Neural progenitor cell (in vitro differentiated cells): ENCODE results near the gene IL26. TPM values are rescaled to one million over a fixed set of nuclear protein-coding genes. Genes with fewer than 3 reads are reported as not detected.

Source experiments
- DNase-seq: peaks from one replicate; pipeline ENCODE4 v3.0.0-alpha.2; 2016; ENCODE audit warnings: low spot score
- H2AFZ ChIP-seq: fragments of 200-600 bp; sonication (generic); replicated peaks from 2 replicates; pipeline ENCODE4 v1.6.1; 2016; ENCODE audit warnings: antibody characterized with exemption
- H3F3A ChIP-seq: fragments of 200-600 bp; sonication (generic); 2 replicates; pipeline ENCODE4 v1.6.1; 2016; ENCODE audit warnings: antibody characterized with exemption, low read depth
- H3K27ac ChIP-seq: fragments of 200-600 bp; sonication (generic); 2 replicates; pipeline ENCODE4 v1.5.1; 2016; ENCODE audit warnings: mild to moderate bottlenecking
- H3K27me3 ChIP-seq: fragments of 200-600 bp; sonication (generic); 2 replicates; pipeline ENCODE4 v1.6.1; 2016; ENCODE audit warnings: mild to moderate bottlenecking, moderate library complexity
- H3K36me3 ChIP-seq: fragments of 200-600 bp; sonication (generic); 2 replicates; pipeline ENCODE4 v1.5.1; 2016
- H3K4me1 ChIP-seq: fragments of 200-600 bp; sonication (generic); 2 replicates; pipeline ENCODE4 v1.6.1; 2016; ENCODE audit warnings: mixed run types
- H3K4me2 ChIP-seq: fragments of 200-600 bp; sonication (generic); 2 replicates; pipeline ENCODE4 v1.6.1; 2016
- H3K4me3 ChIP-seq: fragments of 200-600 bp; sonication (generic); 2 replicates; pipeline ENCODE4 v1.5.1; 2016
- H3K79me2 ChIP-seq: fragments of 200-600 bp; sonication (generic); 2 replicates; pipeline ENCODE4 v1.6.1; 2016; ENCODE audit warnings: low read depth
- H3K9ac ChIP-seq: fragments of 200-600 bp; sonication (generic); 2 replicates; pipeline ENCODE4 v1.6.1; 2016
- H3K9me3 ChIP-seq: fragments of 200-600 bp; sonication (generic); 2 replicates; pipeline ENCODE4 v1.5.1; 2016; ENCODE audit warnings: low read depth
- H4K20me1 ChIP-seq: fragments of 200-600 bp; sonication (generic); 2 replicates; pipeline ENCODE4 v1.6.1; 2016; ENCODE audit warnings: low read depth
- H3K27ac Mint-ChIP-seq: 3 replicates; pipeline ENCODE4 v1.8.0; 2021; ENCODE audit warnings: mixed read lengths
- H3K27me3 Mint-ChIP-seq: 2 replicates; pipeline ENCODE4 v1.8.0; 2022; ENCODE audit warnings: low read depth, mild to moderate bottlenecking, inconsistent platforms, moderate library complexity, mixed read lengths; ENCODE audit not compliant: insufficient read depth
- H3K36me3 Mint-ChIP-seq: 3 replicates; pipeline ENCODE4 v1.8.0; 2021; ENCODE audit warnings: mixed read lengths
- H3K4me1 Mint-ChIP-seq: 3 replicates; pipeline ENCODE4 v1.8.0; 2021; ENCODE audit warnings: mixed read lengths
- H3K4me3 Mint-ChIP-seq: 3 replicates; pipeline ENCODE4 v1.8.0; 2021; ENCODE audit warnings: mild to moderate bottlenecking, moderate library complexity, mixed read lengths
- H3K9me3 Mint-ChIP-seq: 3 replicates; pipeline ENCODE4 v1.8.0; 2020; ENCODE audit warnings: mixed read lengths
- CTCF ChIP-seq: fragments of 200-600 bp; sonication (generic); IDR thresholded peaks from 2 replicates; pipeline ENCODE4 v1.5.1; 2017; ENCODE audit warnings: antibody characterized with exemption, mild to moderate bottlenecking
- EZH2 ChIP-seq: fragments of 200-600 bp; sonication (generic); IDR thresholded peaks from 2 replicates; pipeline ENCODE4 v1.6.1; 2017; ENCODE audit warnings: antibody characterized with exemption, mild to moderate bottlenecking, moderate library complexity
- EZH2phosphoT487 ChIP-seq: fragments of 200-600 bp; sonication (generic); IDR thresholded peaks from 2 replicates; pipeline ENCODE4 v1.6.1; 2017; ENCODE audit warnings: antibody characterized with exemption
- total RNA-seq: library from RNA; depleted of rRNA; stranded (reverse); fragments of >200 nt; gene quantifications from 2 replicates; pipeline ENCODE4 v1.2.3, GENCODE V29; 2015; ENCODE audit warnings: low replicate concordance

Gene IL26
- total RNA-seq, 1 donor from 2014 or later = not detected

- H2AFZ ChIP-seq = no peak overlapping the region
- no peaks in the 10 kb centered on the region for H3K79me2 ChIP-seq
- H3K9me3 ChIP-seq = no peaks in the 10 kb centered on the region
- no peak overlapping the region for H3K4me3 ChIP-seq
- Mint-ChIP-seq H3K27me3 (no peaks in the 10 kb centered on the region), H3K27ac (no peak overlapping the region), H3K36me3 (no peaks in the 10 kb centered on the region), H3K4me3 (no peak overlapping the region), H3K4me1 (peaks cover 9% of the 10 kb centered on the region), H3K9me3 (no peaks in the 10 kb centered on the region)
- DNase-seq = no peak
- H3K27me3 ChIP-seq = no peaks in the 10 kb centered on the region
- H3K36me3 ChIP-seq = no peaks in the 10 kb centered on the region
- no peak for TF ChIP-seq CTCF
- TF ChIP-seq EZH2 = no peak
- no peak for TF ChIP-seq EZH2phosphoT487
- no peaks in the 10 kb centered on the region for H3F3A ChIP-seq
- H3K4me2 ChIP-seq = no peak overlapping the region
- H3K4me1 ChIP-seq = peaks cover 4% of the 10 kb centered on the region
- no peak overlapping the region for H3K9ac ChIP-seq
- no peak overlapping the region for H3K27ac ChIP-seq
- no peaks in the 10 kb centered on the region for H4K20me1 ChIP-seq
These were observed 44.7 kb upstream of the IL26 start for GRCh38 chr12:68270358-68270757.

DNA sequence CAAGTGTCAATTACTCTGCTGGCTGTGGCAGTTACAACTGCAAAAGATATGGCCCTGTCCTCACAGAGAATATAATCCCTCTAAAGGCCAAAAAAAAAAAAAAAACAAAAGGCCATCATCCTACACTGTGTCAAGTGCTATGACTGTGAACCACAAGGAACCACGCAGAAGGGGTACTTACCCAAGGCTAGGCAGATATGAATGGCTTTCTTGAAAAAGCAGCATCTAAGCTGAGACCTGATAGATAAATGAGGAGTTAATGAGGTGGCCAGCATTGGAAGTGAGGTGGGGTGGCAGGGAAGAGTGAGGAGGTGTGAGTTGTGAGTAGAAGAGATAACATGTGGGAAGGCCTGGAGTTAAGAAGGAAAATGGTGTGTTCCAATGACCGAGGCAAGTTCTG, 44.2 kb upstream of the IL26 start:
- no peak overlapping the region for H3K9ac ChIP-seq
- H3K36me3 Mint-ChIP-seq = no peaks in the 10 kb centered on the region

DNA sequence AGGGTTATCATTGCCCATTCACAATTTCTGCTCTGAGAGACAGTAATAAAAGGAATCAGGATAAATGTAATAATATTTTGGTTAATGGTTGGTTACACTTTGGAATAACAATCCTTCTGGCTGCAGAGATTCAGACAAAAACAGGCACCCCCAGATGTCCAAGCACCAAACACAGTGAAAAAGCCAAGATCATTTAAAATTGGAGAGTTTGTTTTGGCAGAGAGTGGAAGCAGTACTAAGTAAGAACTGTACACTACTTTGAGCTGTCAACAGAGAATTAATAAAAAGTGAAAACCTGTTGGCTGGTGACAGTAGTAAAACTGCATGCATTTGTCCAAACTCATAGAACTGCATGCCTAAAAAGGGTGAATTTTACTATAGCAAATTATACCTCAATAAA, 43.4 kb upstream of the IL26 start:
- TF ChIP-seq CTCF (no peak), EZH2phosphoT487 (no peak), EZH2 (no peak)
- Histone ChIP-seq H4K20me1 (no peaks in the 10 kb centered on the region), H3K79me2 (no peaks in the 10 kb centered on the region), H3K4me1 (peaks cover 4% of the 10 kb centered on the region), H2AFZ (no peak overlapping the region), H3K27ac (no peak overlapping the region), H3K36me3 (no peaks in the 10 kb centered on the region), H3K4me2 (no peak overlapping the region), H3K27me3 (no peaks in the 10 kb centered on the region), H3K4me3 (no peak overlapping the region), H3K9ac (no peak overlapping the region), H3F3A (no peaks in the 10 kb centered on the region), H3K9me3 (no peaks in the 10 kb centered on the region)
- Mint-ChIP-seq H3K4me3 (no peak overlapping the region), H3K4me1 (peaks cover 9% of the 10 kb centered on the region), H3K36me3 (no peaks in the 10 kb centered on the region), H3K27ac (no peak overlapping the region), H3K9me3 (no peaks in the 10 kb centered on the region), H3K27me3 (no peaks in the 10 kb centered on the region)
- DNase-seq = no peak

More for the DNA sequence above, 44.2 kb upstream of the IL26 start:
- Histone ChIP-seq H3K27me3 (no peaks in the 10 kb centered on the region), H3K9me3 (no peaks in the 10 kb centered on the region), H3F3A (no peaks in the 10 kb centered on the region), H3K79me2 (no peaks in the 10 kb centered on the region), H3K27ac (no peak overlapping the region), H3K4me1 (peaks cover 4% of the 10 kb centered on the region), H3K4me2 (no peak overlapping the region), H4K20me1 (no peaks in the 10 kb centered on the region), H3K4me3 (no peak overlapping the region), H2AFZ (no peak overlapping the region), H3K36me3 (no peaks in the 10 kb centered on the region)
- DNase-seq = no peak
- Mint-ChIP-seq H3K9me3 (no peaks in the 10 kb centered on the region), H3K4me3 (no peak overlapping the region), H3K4me1 (peaks cover 9% of the 10 kb centered on the region), H3K27ac (no peak overlapping the region), H3K27me3 (no peaks in the 10 kb centered on the region)
- TF ChIP-seq CTCF (no peak), EZH2phosphoT487 (no peak), EZH2 (no peak)
